SK-N-MC (cell line): ENCODE data around the gene GPX3.

ENCODE experiments used
- DNase-seq: peaks from one replicate; pipeline ENCODE4 v3.0.0-alpha.2; 2011; ENCODE audit warnings: low read depth, low spot score
- H3K27ac ChIP-seq: fragments of 200-600 bp; sonication (generic); 2 replicates; pipeline ENCODE4 v1.5.1; 2016; ENCODE audit warnings: mixed run types
- H3K36me3 ChIP-seq: fragments of 200-600 bp; sonication (generic); 2 replicates; pipeline ENCODE4 v1.6.1; 2017; ENCODE audit warnings: antibody characterized with exemption, low read length, mixed read lengths; ENCODE audit not compliant: insufficient read depth
- H3K4me3 ChIP-seq: fragments of 200-600 bp; sonication (generic); 2 replicates; pipeline ENCODE4 v1.5.1; 2016
- H3K9ac ChIP-seq: fragments of 200-600 bp; sonication (generic); 2 replicates; pipeline ENCODE4 v1.8.0; 2017; ENCODE audit warnings: mixed run types, mixed read lengths; ENCODE audit not compliant: insufficient read length
- H3K9me3 ChIP-seq: fragments of 200-600 bp; sonication (generic); 2 replicates; pipeline ENCODE4 v1.6.1; 2017; ENCODE audit warnings: low read depth, mild to moderate bottlenecking, antibody characterized with exemption, low read length, moderate library complexity, mixed read lengths
- EZH2 ChIP-seq: fragments of 200-600 bp; sonication (generic); IDR thresholded peaks from one replicate; pipeline ENCODE4 v1.6.1; 2017; ENCODE audit warnings: antibody characterized with exemption
- FOXP2 ChIP-seq: optimal IDR thresholded peaks from 2 replicates; pipeline ENCODE3; 2011; ENCODE audit warnings: mild to moderate bottlenecking, moderate library complexity; ENCODE audit not compliant: insufficient read depth; ENCODE audit errors: extremely low read length, control extremely low read depth
- POLR2AphosphoS5 ChIP-seq: IDR thresholded peaks from 2 replicates; pipeline ENCODE4 v1.6.1; 2012; ENCODE audit warnings: mild to moderate bottlenecking, low read depth, low read length, borderline replicate concordance

Gene GPX3

GRCh38 chr5:151071848-151072629 is 51.6 kb downstream of the GPX3 start:
- Histone ChIP-seq H3K36me3 (no peaks in the 10 kb centered on the region), H3K4me3 (no peak overlapping the region), H3K9ac (no peak overlapping the region), H3K27ac (no peak overlapping the region), H3K9me3 (no peaks in the 10 kb centered on the region)
- DNase-seq: no peak
- no peak for TF ChIP-seq FOXP2
- TF ChIP-seq POLR2AphosphoS5: no peak
- no peak for TF ChIP-seq EZH2

GRCh38 chr5:151072630-151073025 is 52.2 kb downstream of the GPX3 start:
- DNase-seq: no peak
- TF ChIP-seq EZH2 (no peak), FOXP2 (no peak), POLR2AphosphoS5 (no peak)
- no peaks in the 10 kb centered on the region for H3K36me3 ChIP-seq
- H3K9me3 ChIP-seq: no peaks in the 10 kb centered on the region
- no peak overlapping the region for H3K9ac ChIP-seq
- H3K4me3 ChIP-seq: no peak overlapping the region
- no peak overlapping the region for H3K27ac ChIP-seq

GRCh38 chr5:151073280-151073679 is 52.9 kb downstream of the GPX3 start:
- no peak for TF ChIP-seq EZH2
- TF ChIP-seq POLR2AphosphoS5: no peak
- TF ChIP-seq FOXP2: no peak
- Histone ChIP-seq H3K9ac (no peak overlapping the region), H3K27ac (no peak overlapping the region), H3K4me3 (no peak overlapping the region), H3K36me3 (no peaks in the 10 kb centered on the region), H3K9me3 (no peaks in the 10 kb centered on the region)
- no peak for DNase-seq

GRCh38 chr5:151074557-151074956 is 54.2 kb downstream of the GPX3 start:
- no peak for DNase-seq

GRCh38 chr5:151075698-151076331 is 55.4 kb downstream of the GPX3 start:
- no peak overlapping the region for H3K4me3 ChIP-seq
- no peak for DNase-seq
- no peak overlapping the region for H3K9ac ChIP-seq
- no peak for TF ChIP-seq FOXP2
- no peak for TF ChIP-seq EZH2
- TF ChIP-seq POLR2AphosphoS5: no peak
- no peak overlapping the region for H3K27ac ChIP-seq
- no peaks in the 10 kb centered on the region for H3K9me3 ChIP-seq
- no peaks in the 10 kb centered on the region for H3K36me3 ChIP-seq

More at GRCh38 chr5:151074557-151074956, 54.2 kb downstream of the GPX3 start:
- Histone ChIP-seq H3K27ac (no peak overlapping the region), H3K9ac (no peak overlapping the region), H3K9me3 (no peaks in the 10 kb centered on the region), H3K36me3 (no peaks in the 10 kb centered on the region), H3K4me3 (no peak overlapping the region)
- TF ChIP-seq POLR2AphosphoS5 (no peak), FOXP2 (no peak), EZH2 (no peak)

- Histone ChIP-seq H3K27ac (no peak overlapping the region), H3K9ac (no peak overlapping the region), H3K36me3 (no peaks in the 10 kb centered on the region), H3K9me3 (no peaks in the 10 kb centered on the region), H3K4me3 (no peak overlapping the region)
- TF ChIP-seq EZH2 (no peak), POLR2AphosphoS5 (no peak), FOXP2 (no peak)
- DNase-seq: no peak
Observed at GRCh38 chr5:151076616-151077015, 56.2 kb downstream of the GPX3 start.

- no peak overlapping the region for H3K27ac ChIP-seq
Observed at GRCh38 chr5:151077419-151077818, 57.0 kb downstream of the GPX3 start.

GRCh38 chr5:151077967-151078366 is 57.6 kb downstream of the GPX3 start:
- Histone ChIP-seq H3K4me3 (no peak overlapping the region), H3K36me3 (no peaks in the 10 kb centered on the region), H3K9ac (no peak overlapping the region), H3K27ac (no peak overlapping the region), H3K9me3 (no peaks in the 10 kb centered on the region)
- DNase-seq: no peak
- no peak for TF ChIP-seq POLR2AphosphoS5
- TF ChIP-seq FOXP2: no peak
- no peak for TF ChIP-seq EZH2

More at GRCh38 chr5:151077419-151077818, 57.0 kb downstream of the GPX3 start:
- TF ChIP-seq EZH2: no peak
- no peak for TF ChIP-seq POLR2AphosphoS5
- TF ChIP-seq FOXP2: no peak
- Histone ChIP-seq H3K9me3 (no peaks in the 10 kb centered on the region), H3K4me3 (no peak overlapping the region), H3K36me3 (no peaks in the 10 kb centered on the region), H3K9ac (no peak overlapping the region)
- no peak for DNase-seq
